NB4 (cell line): ENCODE results near the gene CAMTA1.
"Not testable (repeated sequence)": the region's sequence is repeated elsewhere in the genome, so short reads cannot be mapped to it uniquely, and the experiment has no call there.

Source experiments
- DNase-seq: peaks from one replicate; pipeline ENCODE4 v3.0.0; 2010; ENCODE audit warnings: low read depth
- H3K4me3 ChIP-seq: one replicate; pipeline ENCODE4 v1.5.1; 2011; ENCODE audit warnings: mild to moderate bottlenecking, low read depth, low read length, moderate library complexity
- CTCF ChIP-seq: IDR thresholded peaks from one replicate; pipeline ENCODE4 v1.5.1; 2012; ENCODE audit warnings: low read depth, low read length
- MAX ChIP-seq: IDR thresholded peaks from 2 replicates; pipeline ENCODE4 v1.6.1; 2011; ENCODE audit warnings: low read depth, low read length
- MYC ChIP-seq: IDR thresholded peaks from 2 replicates; pipeline ENCODE4 v1.6.1; 2011; ENCODE audit warnings: low read depth, low read length
- POLR2A ChIP-seq: IDR thresholded peaks from 2 replicates; pipeline ENCODE4 v1.6.1; 2011; ENCODE audit warnings: mild to moderate bottlenecking; ENCODE audit not compliant: insufficient read length; ENCODE audit errors: extremely low read depth

CAMTA1 gene

GRCh38 chr1:7153464-7153863 lies 368.2 kb downstream of the CAMTA1 start:
- no peak for TF ChIP-seq MAX
- TF ChIP-seq CTCF, result no peak
- TF ChIP-seq POLR2A, result no peak
- TF ChIP-seq MYC, result no peak
- H3K4me3 ChIP-seq, result no peak overlapping the region
- DNase-seq, result no peak

GRCh38 chr1:7159116-7159781 lies 374.0 kb downstream of the CAMTA1 start:
- no peak overlapping the region for H3K4me3 ChIP-seq
- TF ChIP-seq MYC (no peak), CTCF (no peak), MAX (no peak)
- DNase-seq, result no peak

- DNase-seq, H3K4me3 ChIP-seq: not testable (repeated sequence)
Observed at GRCh38 chr1:7168554-7168953, 383.3 kb downstream of the CAMTA1 start.

- DNase-seq, result no peak
- TF ChIP-seq MAX (no peak), POLR2A (no peak), MYC (no peak), CTCF (no peak)
- no peak overlapping the region for H3K4me3 ChIP-seq
Observed at GRCh38 chr1:7171168-7171567, 385.9 kb downstream of the CAMTA1 start.

GRCh38 chr1:7171574-7171973 lies 386.3 kb downstream of the CAMTA1 start:
- TF ChIP-seq POLR2A (no peak), MYC (no peak), MAX (no peak), CTCF (no peak)
- DNase-seq, result no peak
- no peak overlapping the region for H3K4me3 ChIP-seq

GRCh38 chr1:7172804-7173203 lies 387.6 kb downstream of the CAMTA1 start:
- no peak for DNase-seq
- TF ChIP-seq POLR2A (no peak), MYC (no peak), MAX (no peak), CTCF (no peak)
- no peak overlapping the region for H3K4me3 ChIP-seq
